HepG2 (cell line): ENCODE measurements around the gene GOLGA6D. TPM values are rescaled to one million over a fixed set of nuclear protein-coding genes. Genes with fewer than 3 reads are reported as not detected.
"Not testable (repeated sequence)": the region's sequence is repeated elsewhere in the genome, so short reads cannot be mapped to it uniquely, and the experiment has no call there.

Experiments used
- ATAC-seq: fragments of 200-7000 bp; cut with Tn5 transposase; 3 replicates; pipeline ENCODE4 v1.9.1; 2020; ENCODE audit warnings: mild to moderate bottlenecking, moderate library complexity
- BruUV-seq: library from RNA; stranded (reverse); fragments of 400-500 nt; replicated peaks from 2 replicates; lab custom pipeline; 2021; lab: Mats Ljungman, UMichigan
- CTCF ChIA-PET: fragments of 300-600 bp; formaldehyde crosslinking; extraction: SDS; loops from one replicate; lab custom pipeline; 2021; ENCODE audit warnings: low total read pairs, inconsistent platforms, low intra/inter-chr PET ratio; lab: Yijun Ruan, JAX
- POLR2A ChIA-PET: fragments of 350-600 bp; sonication (Branson Sonifier 250); formaldehyde crosslinking; loops from one replicate; lab custom pipeline; 2020; ENCODE audit warnings: antibody characterized with exemption, inconsistent platforms; lab: Yijun Ruan, JAX
- DNase-seq: peaks from one replicate; pipeline ENCODE4 v3.0.0-alpha.2; 2015; ENCODE audit warnings: low spot score
- FAIRE-seq: peaks from 3 replicates; lab custom pipeline; 2011; peaks lifted over from hg19 to GRCh38; lab: Jason Lieb, UNC
- H2AFZ ChIP-seq: one replicate; pipeline ENCODE4 v1.6.1; 2011; ENCODE audit warnings: low read length, inconsistent platforms
- H3K27ac ChIP-seq: fragments of 300-600 bp; 3 replicates; pipeline ENCODE4 v1.8.0; 2011; ENCODE audit warnings: mixed run types, mild to moderate bottlenecking, mixed read lengths, low read length, inconsistent platforms; ENCODE audit not compliant: insufficient read depth; ENCODE audit errors: extremely low read length
- H3K27me3 ChIP-seq, 2 experiments: fragments of 200-600 bp in 1 of 2; 2 replicates in 1 of 2; 3 replicates in 1 of 2; pipeline versions ENCODE4 v1.6.0 to v1.8.0; 2011; ENCODE audit warnings: low read length in 2 of 2, mild to moderate bottlenecking in 2 of 2, moderate library complexity in 2 of 2, inconsistent platforms in 1 of 2; ENCODE audit not compliant: insufficient read depth in 2 of 2, control insufficient read depth in 1 of 2
- H3K36me3 ChIP-seq, 2 experiments: fragments of 200-600 bp in 1 of 2; replicated peaks in 1 of 2; 2 replicates in 1 of 2; 3 replicates in 1 of 2; pipeline versions ENCODE4 v1.5.1 to v1.8.0; 2011; ENCODE audit warnings: low read length in 2 of 2, inconsistent platforms in 1 of 2; ENCODE audit not compliant: insufficient read depth in 2 of 2, control insufficient read depth in 1 of 2
- H3K4me1 ChIP-seq: 2 replicates; pipeline ENCODE4 v1.5.1; 2012; ENCODE audit warnings: low read length, inconsistent platforms; ENCODE audit not compliant: insufficient read depth
- H3K4me2 ChIP-seq: 2 replicates; pipeline ENCODE4 v1.6.0; 2011; ENCODE audit warnings: low read depth, low read length, inconsistent platforms
- H3K4me3 ChIP-seq, 3 experiments: fragments of 200-600 bp in 1 of 3; sonication (generic), shearing (Covaris generic) in 1 of 3; replicated peaks in 1 of 3; 2 replicates each; pipeline ENCODE4 v1.5.1; 2011 to 2016; ENCODE audit warnings: low read length in 3 of 3, inconsistent platforms in 2 of 3, low read depth in 2 of 3, mild to moderate bottlenecking in 2 of 3, control low read depth in 1 of 3, mixed read lengths in 1 of 3; ENCODE audit not compliant: insufficient read depth in 1 of 3
- H3K79me2 ChIP-seq: one replicate; pipeline ENCODE4 v1.6.1; 2011; ENCODE audit warnings: low read length, inconsistent platforms; ENCODE audit not compliant: insufficient read depth
- H3K9ac ChIP-seq: 2 replicates; pipeline ENCODE4 v1.6.0; 2011; ENCODE audit warnings: mild to moderate bottlenecking, low read depth, low read length, inconsistent platforms; ENCODE audit not compliant: insufficient read depth
- H3K9me3 ChIP-seq: 2 replicates; pipeline ENCODE4 v1.5.1; 2012; ENCODE audit warnings: mild to moderate bottlenecking, low read length
- H4K20me1 ChIP-seq: 2 replicates; pipeline ENCODE4 v1.6.0; 2011; ENCODE audit warnings: inconsistent platforms, mild to moderate bottlenecking, low read length, moderate library complexity; ENCODE audit not compliant: insufficient read depth
- DRAP1 ChIP-seq: IDR thresholded peaks from 2 replicates; pipeline ENCODE4 v1.6.1; 2016; ENCODE audit warnings: missing genetic modification reagents, missing compliant biosample characterization
- ELF3 ChIP-seq: IDR thresholded peaks from 2 replicates; pipeline ENCODE4 v1.6.1; 2016; ENCODE audit warnings: missing genetic modification reagents, missing compliant biosample characterization
- ERF ChIP-seq: IDR thresholded peaks from 2 replicates; pipeline ENCODE4 v1.6.1; 2018; ENCODE audit warnings: missing biosample characterization, missing genetic modification reagents
- FOXA1 ChIP-seq, 2 experiments: fragments of 450-650 bp in 1 of 2; sonication (generic) in 1 of 2; formaldehyde crosslinking in 1 of 2; IDR thresholded peaks; 2 replicates each; pipeline versions ENCODE4 v1.4.0 to v1.6.1; 2016 to 2020; ENCODE audit warnings: missing genetic modification reagents in 1 of 2
- FOXK1 ChIP-seq: sonication (generic); formaldehyde crosslinking; IDR thresholded peaks from 2 replicates; pipeline ENCODE4 v1.4.0; 2020; ENCODE audit warnings: low read depth, missing genetic modification reagents, borderline replicate concordance
- FOXO1 ChIP-seq: sonication (generic); formaldehyde crosslinking; IDR thresholded peaks from 2 replicates; pipeline ENCODE4 v1.4.0; 2020; ENCODE audit warnings: missing genetic modification reagents
- IRF2 ChIP-seq: IDR thresholded peaks from 2 replicates; pipeline ENCODE4 v1.6.1; 2018; ENCODE audit warnings: missing genetic modification reagents, missing compliant biosample characterization
- KDM2A ChIP-seq: sonication (generic); formaldehyde crosslinking; IDR thresholded peaks from 2 replicates; pipeline ENCODE4 v1.4.0; 2020; ENCODE audit warnings: low read depth, missing genetic modification reagents, borderline replicate concordance
- MIER3 ChIP-seq: IDR thresholded peaks from 2 replicates; pipeline ENCODE4 v1.6.1; 2016; ENCODE audit warnings: missing compliant biosample characterization, borderline replicate concordance
- MIXL1 ChIP-seq: IDR thresholded peaks from 2 replicates; pipeline ENCODE4 v1.6.1; 2016
- NR2F6 ChIP-seq, 2 experiments: IDR thresholded peaks; 2 replicates each; pipeline ENCODE4 v1.6.1; 2016; ENCODE audit warnings: antibody characterized with exemption in 1 of 2, mild to moderate bottlenecking in 1 of 2
- RAD21 ChIP-seq: fragments of 450-650 bp; formaldehyde crosslinking; IDR thresholded peaks from 2 replicates; pipeline ENCODE4 v1.5.0; 2020; ENCODE audit warnings: mild to moderate bottlenecking
- SAP130 ChIP-seq: IDR thresholded peaks from 2 replicates; pipeline ENCODE4 v1.6.1; 2016; ENCODE audit warnings: low read depth
- SMC3 ChIP-seq: IDR thresholded peaks from 2 replicates; pipeline ENCODE4 v1.6.1; 2011; ENCODE audit warnings: low read length, improper control_type of control experiment
- STAG1 ChIP-seq: sonication (generic); formaldehyde crosslinking; IDR thresholded peaks from 2 replicates; pipeline ENCODE4 v1.4.0; 2020; ENCODE audit warnings: missing genetic modification reagents
- TBX3 ChIP-seq: fragments of 450-650 bp; IDR thresholded peaks from 2 replicates; pipeline ENCODE4 v1.6.1; 2017; ENCODE audit warnings: antibody characterized with exemption, mild to moderate bottlenecking, inconsistent platforms, borderline replicate concordance
- THRA ChIP-seq: sonication (generic); formaldehyde crosslinking; IDR thresholded peaks from 2 replicates; pipeline ENCODE4 v1.4.0; 2020; ENCODE audit warnings: missing genetic modification reagents, borderline replicate concordance
- TSC22D2 ChIP-seq: sonication (generic); formaldehyde crosslinking; IDR thresholded peaks from 2 replicates; pipeline ENCODE4 v1.5.1; 2020; ENCODE audit warnings: missing genetic modification reagents, mild to moderate bottlenecking, borderline replicate concordance
- ZNF124 ChIP-seq: sonication (generic); formaldehyde crosslinking; IDR thresholded peaks from 2 replicates; pipeline ENCODE4 v1.4.0; 2020; ENCODE audit warnings: missing genetic modification reagents
- ZNF335 ChIP-seq: sonication (generic); formaldehyde crosslinking; IDR thresholded peaks from 2 replicates; pipeline ENCODE4 v1.4.0; 2020; ENCODE audit warnings: missing genetic modification reagents
- ZNF614 ChIP-seq: IDR thresholded peaks from 2 replicates; pipeline ENCODE4 v1.6.1; 2018; ENCODE audit warnings: missing biosample characterization, missing genetic modification reagents, inconsistent platforms, borderline replicate concordance
- ZNF619 ChIP-seq: sonication (generic); formaldehyde crosslinking; IDR thresholded peaks from 2 replicates; pipeline ENCODE4 v1.4.0; 2020; ENCODE audit warnings: mild to moderate bottlenecking, missing genetic modification reagents
- WGBS: methylation state at CpG from one replicate; pipeline ENCODE4 v1.1.6; 2017; ENCODE audit warnings: low lambda C conversion rate; 5-methylcytosine and 5-hydroxymethylcytosine counted together
- in situ Hi-C: cut with HindIII; loops from 2 replicates; pipeline ENCODE4 v1.10.0; 2017; ENCODE audit warnings: low pct_unique_long_range_greater_than_20kb; ENCODE audit not compliant: extremely low pct_ligation_motif_present
- intact Hi-C: fragments of 100-400 bp; cut with micrococcal nuclease; formaldehyde crosslinking; loops from one replicate; pipeline ENCODE4 v1.10.0; 2022; ENCODE audit not compliant: unreplicated experiment
- polyA plus RNA-seq, 8 experiments: library from polyadenylated mRNA; depleted of rRNA in 3 of 8; stranded (reverse) in 7 of 8; unstranded in 1 of 8; fragments of >200 nt; fragmentation: Illumina TruSeq in 4 of 8; extraction: Trizol in 4 of 8; gene quantifications; 2 replicates each; pipeline versions ENCODE4 v1.2.1 to v1.2.3, GENCODE V29; 2011 to 2016; ENCODE audit warnings: low read depth in 4 of 8, missing spikeins in 1 of 8, mixed read lengths in 1 of 8; ENCODE audit not compliant: insufficient read depth in 1 of 8
- total RNA-seq, 5 experiments: library from RNA; depleted of rRNA; stranded (reverse); fragments of >200 nt; fragmentation: Illumina TruSeq; extraction: Trizol; gene quantifications; 2 replicates each; pipeline ENCODE4 v1.2.3, GENCODE V29; 2016; ENCODE audit warnings: low read depth in 1 of 5
- TF ChIP-seq, protein P1 (sequence below): IDR thresholded peaks from 2 replicates; pipeline ENCODE4 v1.6.1; 2016; ENCODE audit warnings: low read depth

The GOLGA6D gene
- total and polyA plus RNA-seq, 2 of the 13 experiments (the other 11 are each of a cell fraction or from before 2014, with no cell fraction given): 0.04 TPM; not detected in 1

GRCh38 chr15:75274509-75275107 lies 8.0 kb upstream of the GOLGA6D start:
- BruUV-seq; H3K4me2 ChIP-seq; H3K79me2 ChIP-seq; H3K9me3 ChIP-seq; H3K27ac ChIP-seq; CTCF ChIA-PET; in situ Hi-C loops; H3K27me3 ChIP-seq; H3K36me3 ChIP-seq; H2AFZ ChIP-seq; H3K4me1 ChIP-seq; intact Hi-C loops; H3K4me3 ChIP-seq; H4K20me1 ChIP-seq; H3K9ac ChIP-seq; POLR2A ChIA-PET; TF ChIP-seq NR2F6, FOXA1 (IDR thresholded peaks at IDR 0.05): not testable (repeated sequence)
- peak; percentile 35 for DNase-seq
- 22% methylated on average over 5 of the region's 5 CpGs for WGBS
- FAIRE-seq: peak; percentile 82
- ATAC-seq: peak; percentile 100
- TF ChIP-seq MIXL1 (CRISPR knock-in tag): 0 out of 2 replicates have a peak, but pooled peaks have one; percentile 16
- TF ChIP-seq IRF2 (CRISPR knock-in tag): 0 out of 2 replicates have a peak, but pooled peaks have one; percentile 37
- TF ChIP-seq THRA (CRISPR knock-in tag): 0 out of 2 replicates have a peak, but pooled peaks have one; percentile 29
- peak; percentile 47; the same call in 1 of the 2 replicates for TF ChIP-seq ELF3 (CRISPR knock-in tag)
- peak; percentile 59; the same call in 1 of the 2 replicates for TF ChIP-seq NR2F6 (CRISPR knock-in tag; IDR thresholded peaks at IDR 0.05)
- 0 out of 2 replicates have a peak, but pooled peaks have one; percentile 32 for TF ChIP-seq RAD21
- peak; percentile 50 for TF ChIP-seq FOXA1 (CRISPR knock-in tag; IDR thresholded peaks at IDR 0.05)
- TF ChIP-seq DRAP1 (CRISPR knock-in tag): 0 out of 2 replicates have a peak, but pooled peaks have one; percentile 17
- 0 out of 2 replicates have a peak, but pooled peaks have one; percentile 1 for TF ChIP-seq SMC3
- peak; percentile 46; the same call in 1 of the 2 replicates for TF ChIP-seq FOXK1
- TF ChIP-seq ZNF619: peak; percentile 94
- 0 out of 2 replicates have a peak, but pooled peaks have one; percentile 65 for TF ChIP-seq ZNF124
- peak; percentile 50; the same call in 1 of the 2 replicates for TF ChIP-seq ERF
- TF ChIP-seq STAG1 (CRISPR knock-in tag): peak; percentile 70
- 0 out of 2 replicates have a peak, but pooled peaks have one; percentile 13 for TF ChIP-seq ZNF614
- 0 out of 2 replicates have a peak, but pooled peaks have one; percentile 35 for TF ChIP-seq ZNF335 (CRISPR knock-in tag)
- peak; percentile 26; the same call in 1 of the 2 replicates for TF ChIP-seq SAP130 (CRISPR knock-in tag)
- 0 out of 2 replicates have a peak, but pooled peaks have one; percentile 6 for TF ChIP-seq TBX3
- TF ChIP-seq, protein P1, sequence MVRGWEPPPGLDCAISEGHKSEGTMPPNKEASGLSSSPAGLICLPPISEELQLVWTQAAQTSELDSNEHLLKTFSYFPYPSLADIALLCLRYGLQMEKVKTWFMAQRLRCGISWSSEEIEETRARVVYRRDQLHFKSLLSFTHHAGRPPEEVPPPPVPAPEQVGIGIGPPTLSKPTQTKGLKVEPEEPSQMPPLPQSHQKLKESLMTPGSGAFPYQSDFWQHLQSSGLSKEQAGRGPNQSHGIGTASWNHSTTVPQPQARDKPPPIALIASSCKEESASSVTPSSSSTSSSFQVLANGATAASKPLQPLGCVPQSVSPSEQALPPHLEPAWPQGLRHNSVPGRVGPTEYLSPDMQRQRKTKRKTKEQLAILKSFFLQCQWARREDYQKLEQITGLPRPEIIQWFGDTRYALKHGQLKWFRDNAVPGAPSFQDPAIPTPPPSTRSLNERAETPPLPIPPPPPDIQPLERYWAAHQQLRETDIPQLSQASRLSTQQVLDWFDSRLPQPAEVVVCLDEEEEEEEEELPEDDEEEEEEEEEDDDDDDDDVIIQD (CRISPR knock-in tag): 0 out of 2 replicates have a peak, but pooled peaks have one; percentile 42
- TF ChIP-seq FOXO1: 0 out of 2 replicates have a peak, but pooled peaks have one; percentile 34
- TF ChIP-seq TSC22D2 (CRISPR knock-in tag): 0 out of 2 replicates have a peak, but pooled peaks have one; percentile 42
- peak; percentile 30; the same call in 1 of the 2 replicates for TF ChIP-seq KDM2A (CRISPR knock-in tag)
- 0 out of 2 replicates have a peak, but pooled peaks have one; percentile 31 for TF ChIP-seq MIER3 (CRISPR knock-in tag)
